ENCODE data around the gene MRGPRF. TPM values are rescaled to one million over a fixed set of nuclear protein-coding genes. Genes with fewer than 3 reads are reported as not detected.

The MRGPRF gene
- total RNA-seq, 2 donors from 2014 or later: 3.7 to 4.7 TPM

DNA sequence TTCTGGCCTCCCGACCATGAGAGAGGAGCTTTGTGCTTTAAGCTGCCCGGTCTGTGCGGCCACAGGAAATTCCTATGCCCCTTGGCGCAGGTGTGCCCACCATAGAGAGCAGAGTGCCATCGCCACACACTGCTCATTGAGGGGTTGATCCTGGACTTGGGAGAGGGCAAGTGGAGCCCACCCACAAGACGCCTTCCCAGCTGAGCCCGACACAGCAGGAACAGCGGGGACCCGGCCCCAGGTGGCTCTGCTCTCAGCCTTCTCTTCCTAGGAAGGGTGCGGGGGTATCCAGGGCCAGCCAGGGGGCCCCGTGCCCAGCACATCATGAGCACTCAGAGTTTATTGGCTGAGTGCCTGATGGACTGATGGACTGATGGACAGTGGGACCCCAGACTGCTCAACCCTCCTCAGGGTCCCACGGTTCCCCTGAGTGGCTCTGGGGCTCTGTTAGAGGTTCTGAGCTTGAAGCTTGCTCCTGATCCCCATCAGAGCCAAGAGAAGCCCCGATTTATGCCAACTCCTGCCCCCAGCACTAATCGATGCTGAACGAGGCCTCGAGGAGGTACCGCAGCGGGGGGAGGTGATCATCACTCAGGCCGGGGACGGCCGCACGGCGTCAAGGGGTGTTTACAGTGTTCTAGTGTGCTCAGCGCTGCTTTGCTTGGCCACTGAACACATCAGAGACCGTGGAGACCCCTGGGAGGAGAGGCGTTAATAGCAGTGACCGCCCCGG, 18.7 kb downstream of the MRGPRF start:
- H3K9me3 Mint-ChIP-seq: no peaks in the 10 kb centered on the region
- peak; percentile 39 for DNase-seq
- no peaks in the 10 kb centered on the region for H3K36me3 Mint-ChIP-seq (ENCODE audit: low read depth)
- no peak overlapping the region for H3K4me3 Mint-ChIP-seq
- no peaks in the 10 kb centered on the region for H3K4me1 Mint-ChIP-seq
- Histone ChIP-seq H3K27ac (ENCODE audit: low read depth, low read length) (no peak overlapping the region), H3K4me1 (ENCODE audit: control insufficient read depth, insufficient read depth, low read length) (no peaks in the 10 kb centered on the region), H3K27me3 (ENCODE audit: control insufficient read depth, insufficient read depth, low read length, poor library complexity, severe bottlenecking) (peaks cover 20% of the 10 kb centered on the region), H3K4me3 (ENCODE audit: low read length) (no peak overlapping the region), H3K9me3 (ENCODE audit: control insufficient read depth, low read length) (no peaks in the 10 kb centered on the region), H3K9ac (ENCODE audit: extremely low read depth, low read length, poor library complexity, severe bottlenecking) (no peak overlapping the region), H3K36me3 (ENCODE audit: control insufficient read depth, insufficient read depth, low read length) (no peaks in the 10 kb centered on the region)
- TF ChIP-seq, protein P1, sequence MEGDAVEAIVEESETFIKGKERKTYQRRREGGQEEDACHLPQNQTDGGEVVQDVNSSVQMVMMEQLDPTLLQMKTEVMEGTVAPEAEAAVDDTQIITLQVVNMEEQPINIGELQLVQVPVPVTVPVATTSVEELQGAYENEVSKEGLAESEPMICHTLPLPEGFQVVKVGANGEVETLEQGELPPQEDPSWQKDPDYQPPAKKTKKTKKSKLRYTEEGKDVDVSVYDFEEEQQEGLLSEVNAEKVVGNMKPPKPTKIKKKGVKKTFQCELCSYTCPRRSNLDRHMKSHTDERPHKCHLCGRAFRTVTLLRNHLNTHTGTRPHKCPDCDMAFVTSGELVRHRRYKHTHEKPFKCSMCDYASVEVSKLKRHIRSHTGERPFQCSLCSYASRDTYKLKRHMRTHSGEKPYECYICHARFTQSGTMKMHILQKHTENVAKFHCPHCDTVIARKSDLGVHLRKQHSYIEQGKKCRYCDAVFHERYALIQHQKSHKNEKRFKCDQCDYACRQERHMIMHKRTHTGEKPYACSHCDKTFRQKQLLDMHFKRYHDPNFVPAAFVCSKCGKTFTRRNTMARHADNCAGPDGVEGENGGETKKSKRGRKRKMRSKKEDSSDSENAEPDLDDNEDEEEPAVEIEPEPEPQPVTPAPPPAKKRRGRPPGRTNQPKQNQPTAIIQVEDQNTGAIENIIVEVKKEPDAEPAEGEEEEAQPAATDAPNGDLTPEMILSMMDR (conservative IDR thresholded peaks at IDR 0.05): no peak
- peaks cover 16% of the 10 kb centered on the region for H3K27me3 Mint-ChIP-seq (ENCODE audit: insufficient read depth)
- WGBS, 2 experiments (ENCODE audit: insufficient coverage in 1 of 2, insufficient read length in 1 of 2): 92 to 94% methylated on average over 20 to 28 of the region's 28 CpGs
- no peak overlapping the region for H3K27ac Mint-ChIP-seq

DNA sequence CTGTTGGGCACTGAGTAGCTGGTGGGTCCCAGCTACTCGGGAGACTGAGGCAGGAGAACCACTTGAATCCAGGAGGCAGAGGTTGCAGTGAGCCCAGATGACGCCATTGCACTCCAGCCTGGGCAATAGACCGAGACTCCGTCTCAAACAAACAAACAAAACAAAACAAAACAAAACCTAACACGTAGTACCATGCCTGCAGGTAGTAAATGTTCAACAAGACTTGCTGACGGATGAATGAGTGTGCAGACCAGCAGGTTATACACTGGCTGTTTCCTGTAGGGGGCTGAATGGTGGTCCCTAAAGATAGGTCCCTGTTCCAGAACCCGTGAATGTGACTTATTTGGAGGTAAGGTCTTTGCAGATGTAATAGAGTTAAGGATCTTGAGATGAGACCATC, 19.5 kb downstream of the MRGPRF start:
- 86 to 96% methylated on average over 2 to 7 of the region's 7 CpGs for WGBS, 2 experiments (ENCODE audit: insufficient coverage in 1 of 2, insufficient read length in 1 of 2)
- peaks cover 20% of the 10 kb centered on the region for H3K27me3 ChIP-seq (ENCODE audit: control insufficient read depth, insufficient read depth, low read length, poor library complexity, severe bottlenecking)
- H3K4me3 ChIP-seq (ENCODE audit: low read length): no peak overlapping the region
- no peaks in the 10 kb centered on the region for H3K36me3 ChIP-seq (ENCODE audit: control insufficient read depth, insufficient read depth, low read length)
- H3K27ac ChIP-seq (ENCODE audit: low read depth, low read length): no peak overlapping the region
- no peaks in the 10 kb centered on the region for H3K4me1 Mint-ChIP-seq
- no peaks in the 10 kb centered on the region for H3K9me3 Mint-ChIP-seq
- H3K9ac ChIP-seq (ENCODE audit: extremely low read depth, low read length, poor library complexity, severe bottlenecking): no peak overlapping the region
- TF ChIP-seq, protein P1 (conservative IDR thresholded peaks at IDR 0.05): no peak
- peaks cover 16% of the 10 kb centered on the region for H3K27me3 Mint-ChIP-seq (ENCODE audit: insufficient read depth)
- H3K36me3 Mint-ChIP-seq (ENCODE audit: low read depth): no peaks in the 10 kb centered on the region
- H3K4me3 Mint-ChIP-seq: no peak overlapping the region
- no peaks in the 10 kb centered on the region for H3K9me3 ChIP-seq (ENCODE audit: control insufficient read depth, low read length)
- no peaks in the 10 kb centered on the region for H3K4me1 ChIP-seq (ENCODE audit: control insufficient read depth, insufficient read depth, low read length)
- no peak for DNase-seq
- H3K27ac Mint-ChIP-seq: no peak overlapping the region

DNA sequence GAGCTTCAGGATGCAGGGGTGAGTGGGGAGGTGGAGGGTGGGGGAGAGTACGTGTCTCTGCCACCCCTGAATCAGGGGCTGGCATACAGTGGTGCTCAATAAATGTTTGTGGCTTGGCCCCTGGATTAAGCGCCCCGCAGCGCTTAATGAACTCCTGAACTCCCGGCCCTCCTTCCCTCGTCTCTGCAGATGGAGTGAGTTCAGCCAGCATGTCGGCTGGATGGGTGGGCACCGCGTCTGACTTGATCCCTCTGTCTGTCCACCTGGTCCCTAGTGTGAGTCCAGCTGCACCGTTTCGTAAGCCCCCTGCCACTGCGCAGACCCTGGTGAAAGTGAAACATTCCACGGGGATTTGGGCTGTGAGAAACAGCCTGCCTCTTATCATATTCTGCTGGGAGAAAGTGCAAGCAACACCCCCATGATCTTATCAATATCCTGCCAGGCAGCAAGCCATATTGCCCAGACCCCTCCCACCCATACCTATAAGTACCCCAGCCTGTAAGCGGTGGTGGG, 20.2 kb downstream of the MRGPRF start:
- Mint-ChIP-seq H3K4me1 (no peaks in the 10 kb centered on the region), H3K4me3 (no peak overlapping the region), H3K27ac (no peak overlapping the region), H3K9me3 (no peaks in the 10 kb centered on the region), H3K27me3 (ENCODE audit: insufficient read depth) (peaks cover 18% of the 10 kb centered on the region), H3K36me3 (ENCODE audit: low read depth) (no peaks in the 10 kb centered on the region)
- Histone ChIP-seq H3K27ac (ENCODE audit: low read depth, low read length) (no peak overlapping the region), H3K4me3 (ENCODE audit: low read length) (no peak overlapping the region), H3K27me3 (ENCODE audit: control insufficient read depth, insufficient read depth, low read length, poor library complexity, severe bottlenecking) (peaks cover 20% of the 10 kb centered on the region), H3K36me3 (ENCODE audit: control insufficient read depth, insufficient read depth, low read length) (no peaks in the 10 kb centered on the region), H3K9ac (ENCODE audit: extremely low read depth, low read length, poor library complexity, severe bottlenecking) (no peak overlapping the region), H3K9me3 (ENCODE audit: control insufficient read depth, low read length) (no peaks in the 10 kb centered on the region), H3K4me1 (ENCODE audit: control insufficient read depth, insufficient read depth, low read length) (no peaks in the 10 kb centered on the region)
- TF ChIP-seq, protein P1 (conservative IDR thresholded peaks at IDR 0.05): no peak
- DNase-seq: peak; percentile 35
- 88 to 94% methylated on average over 12 to 14 of the region's 14 CpGs for WGBS, 2 experiments (ENCODE audit: insufficient coverage in 1 of 2, insufficient read length in 1 of 2)

Data from endodermal cell (in vitro differentiated cells).